Tibial artery (tissue), 4 donors: ENCODE measurements around the gene PRDM1.

Experiments
- DNase-seq, 2 donors: peaks; one replicate each; pipeline ENCODE4 v3.0.0-alpha.2; 2019
- H3K27ac ChIP-seq, 2 donors: fragments of 200-600 bp; sonication (generic) in 1 of 2; 1 replicate in 1 of 2; 2 replicates in 1 of 2; pipeline ENCODE4 v1.5.1; 2018 to 2019; ENCODE audit warnings: mild to moderate bottlenecking in 1 of 2
- H3K27me3 ChIP-seq, 2 donors: fragments of 200-600 bp; sonication (generic) in 1 of 2; one replicate each; pipeline versions ENCODE4 v1.5.1 to v1.6.0; 2016 to 2019
- H3K36me3 ChIP-seq, 3 donors: fragments of 200-600 bp; sonication (generic) in 2 of 3; one replicate each; pipeline ENCODE4 v1.5.1; 2016 to 2019; ENCODE audit warnings: mild to moderate bottlenecking in 2 of 3
- H3K4me1 ChIP-seq, 4 donors: fragments of 200-600 bp; sonication (generic) in 2 of 4; 1 replicate in 3 of 4; 2 replicates in 1 of 4; pipeline ENCODE4 v1.5.1; 2016 to 2019
- H3K4me3 ChIP-seq, 2 donors: fragments of 200-600 bp; sonication (generic) in 1 of 2; 1 replicate in 1 of 2; 2 replicates in 1 of 2; pipeline ENCODE4 v1.5.1; 2018 to 2019; ENCODE audit warnings: mild to moderate bottlenecking in 2 of 2
- H3K9me3 ChIP-seq, 3 donors: fragments of 200-600 bp; sonication (generic) in 1 of 3; one replicate each; pipeline ENCODE4 v1.5.1; 2016 to 2019
- intact Hi-C: fragments of 100-400 bp; cut with DNase I; formaldehyde crosslinking; loops from one replicate; pipeline ENCODE4 v1.15.0; 2023; ENCODE audit warnings: low total_unique reads
- TF ChIP-seq, protein P1 (sequence below), 2 experiments: fragments of 200-600 bp in 1 of 2; fragments of 450-650 bp in 1 of 2; IDR thresholded peaks; one replicate each; pipeline ENCODE4 v1.5.1; 2017 to 2019; ENCODE audit warnings: antibody characterized with exemption in 2 of 2, mild to moderate bottlenecking in 1 of 2, moderate library complexity in 1 of 2

The PRDM1 gene

DNA sequence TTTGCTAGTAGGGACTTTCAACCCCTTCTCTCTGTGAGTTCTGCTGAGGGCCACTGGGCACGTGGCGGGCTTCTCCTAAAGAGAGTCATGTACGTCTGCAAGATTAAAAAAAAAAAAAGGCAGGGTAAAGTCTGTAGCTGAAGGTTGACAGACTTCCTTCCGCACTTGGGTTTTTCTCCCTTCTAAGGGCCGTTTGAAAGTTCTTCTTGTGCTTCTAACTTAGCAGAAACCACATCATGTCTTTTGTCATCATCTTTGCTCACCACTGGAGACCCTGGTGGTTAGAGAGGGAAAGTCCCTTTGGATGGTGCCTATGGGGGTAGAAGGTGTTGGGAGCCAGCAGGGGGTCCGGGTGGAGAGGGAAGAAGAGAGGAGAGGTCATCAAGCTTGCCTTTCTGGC lies 31.4 kb downstream of the PRDM1 start:
- no peaks in the 10 kb centered on the region for H3K9me3 ChIP-seq
- TF ChIP-seq, protein P1, sequence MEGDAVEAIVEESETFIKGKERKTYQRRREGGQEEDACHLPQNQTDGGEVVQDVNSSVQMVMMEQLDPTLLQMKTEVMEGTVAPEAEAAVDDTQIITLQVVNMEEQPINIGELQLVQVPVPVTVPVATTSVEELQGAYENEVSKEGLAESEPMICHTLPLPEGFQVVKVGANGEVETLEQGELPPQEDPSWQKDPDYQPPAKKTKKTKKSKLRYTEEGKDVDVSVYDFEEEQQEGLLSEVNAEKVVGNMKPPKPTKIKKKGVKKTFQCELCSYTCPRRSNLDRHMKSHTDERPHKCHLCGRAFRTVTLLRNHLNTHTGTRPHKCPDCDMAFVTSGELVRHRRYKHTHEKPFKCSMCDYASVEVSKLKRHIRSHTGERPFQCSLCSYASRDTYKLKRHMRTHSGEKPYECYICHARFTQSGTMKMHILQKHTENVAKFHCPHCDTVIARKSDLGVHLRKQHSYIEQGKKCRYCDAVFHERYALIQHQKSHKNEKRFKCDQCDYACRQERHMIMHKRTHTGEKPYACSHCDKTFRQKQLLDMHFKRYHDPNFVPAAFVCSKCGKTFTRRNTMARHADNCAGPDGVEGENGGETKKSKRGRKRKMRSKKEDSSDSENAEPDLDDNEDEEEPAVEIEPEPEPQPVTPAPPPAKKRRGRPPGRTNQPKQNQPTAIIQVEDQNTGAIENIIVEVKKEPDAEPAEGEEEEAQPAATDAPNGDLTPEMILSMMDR (IDR thresholded peaks at IDR 0.05), result no peak
- no peak for DNase-seq
- intact Hi-C loops, result no loop called here
- no peak overlapping the region for H3K27ac ChIP-seq
- peaks cover 0 to 7% of the 10 kb centered on the region in 2 donors for H3K27me3 ChIP-seq
- H3K4me3 ChIP-seq, result no peak overlapping the region
- H3K4me1 ChIP-seq, result no peaks in the 10 kb centered on the region
- no peaks in the 10 kb centered on the region for H3K36me3 ChIP-seq

DNA sequence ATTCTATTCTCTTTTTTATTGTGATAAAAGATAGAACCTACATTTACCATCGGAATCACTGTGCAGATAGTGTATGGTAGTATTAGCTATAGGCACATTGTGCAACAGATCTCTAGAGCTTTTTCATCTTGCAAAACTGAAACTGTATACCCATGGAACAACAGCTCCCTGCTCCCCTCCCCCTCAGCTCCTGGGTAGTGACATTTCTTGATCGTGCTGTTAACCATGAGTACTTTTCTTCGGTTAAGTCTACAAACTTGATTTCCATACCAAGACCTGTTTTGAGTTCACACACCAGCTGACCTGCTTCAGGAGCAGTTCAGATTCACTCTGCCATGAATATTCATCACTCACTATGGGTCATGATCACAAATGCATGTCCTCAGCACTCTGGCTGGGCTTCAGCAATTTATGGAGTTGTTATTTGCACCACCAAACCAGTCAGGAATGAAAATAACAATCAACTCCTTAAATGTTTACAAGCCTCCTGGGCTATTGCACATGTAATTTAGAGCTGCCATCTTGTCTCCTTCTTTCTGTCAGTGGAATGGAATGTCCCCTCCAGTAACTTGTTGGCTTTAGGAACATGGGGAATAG lies 32.8 kb downstream of the PRDM1 start:
- no peak for DNase-seq
- TF ChIP-seq, protein P1 (IDR thresholded peaks at IDR 0.05), result no peak
- Histone ChIP-seq H3K9me3 (no peaks in the 10 kb centered on the region), H3K36me3 (no peaks in the 10 kb centered on the region), H3K4me3 (no peak overlapping the region), H3K27me3 (peaks cover 0 to 7% of the 10 kb centered on the region in 2 donors), H3K27ac (no peak overlapping the region), H3K4me1 (no peaks in the 10 kb centered on the region)
- intact Hi-C loops, result no loop called here

DNA sequence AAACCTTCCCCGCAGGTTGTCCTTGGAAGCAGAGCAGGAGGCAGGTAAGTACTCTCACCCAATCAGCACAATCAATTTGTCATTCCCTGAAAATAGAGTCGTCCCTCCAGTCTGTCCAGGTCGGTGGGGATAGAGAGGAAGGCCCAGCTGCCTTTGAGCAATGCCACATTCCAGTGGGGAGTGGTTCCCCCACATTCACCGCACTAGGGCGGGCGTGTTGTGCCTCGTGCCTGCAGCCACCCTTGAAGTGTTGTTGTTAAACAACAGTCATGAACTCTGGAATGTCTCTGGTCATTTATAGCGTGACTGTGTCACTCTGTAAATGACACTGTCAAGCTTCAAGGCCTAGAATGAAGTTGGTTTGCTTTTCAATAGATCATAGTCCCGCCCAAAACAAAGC lies 33.4 kb downstream of the PRDM1 start:
- Histone ChIP-seq H3K27ac (no peak overlapping the region), H3K27me3 (peaks cover 0 to 6% of the 10 kb centered on the region in 2 donors), H3K4me3 (no peak overlapping the region), H3K4me1 (no peaks in the 10 kb centered on the region), H3K36me3 (no peaks in the 10 kb centered on the region), H3K9me3 (no peaks in the 10 kb centered on the region)
- DNase-seq, result no peak
- TF ChIP-seq, protein P1 (IDR thresholded peaks at IDR 0.05), result no peak
- intact Hi-C loops, result no loop called here

DNA sequence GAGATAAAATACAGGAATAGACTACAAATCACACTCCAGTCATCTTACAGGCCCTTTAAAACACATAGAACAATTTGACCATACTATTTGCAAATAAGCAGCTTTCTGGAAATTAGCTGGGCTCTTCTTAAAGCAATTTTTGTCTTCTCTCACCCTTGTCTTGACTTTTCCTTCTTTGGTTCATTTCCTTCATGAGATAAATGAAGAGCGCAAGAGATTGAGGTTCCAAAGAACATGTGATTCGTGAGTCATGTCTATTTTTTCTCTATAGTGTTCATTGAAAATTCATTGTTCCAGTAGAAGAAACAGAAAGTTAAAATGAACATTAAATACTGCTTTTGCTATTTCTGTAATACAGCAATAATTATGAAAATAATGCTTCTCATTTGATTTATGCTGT lies 33.9 kb downstream of the PRDM1 start:
- H3K36me3 ChIP-seq, result no peaks in the 10 kb centered on the region
- no peak overlapping the region for H3K4me3 ChIP-seq
- DNase-seq, result no peak
- no peaks in the 10 kb centered on the region for H3K9me3 ChIP-seq
- H3K27ac ChIP-seq, result no peak overlapping the region
- peaks cover 0 to under 1% of the 10 kb centered on the region in 2 donors for H3K27me3 ChIP-seq
- no peaks in the 10 kb centered on the region for H3K4me1 ChIP-seq
- intact Hi-C loops, result no loop called here
- TF ChIP-seq, protein P1 (IDR thresholded peaks at IDR 0.05), result no peak

DNA sequence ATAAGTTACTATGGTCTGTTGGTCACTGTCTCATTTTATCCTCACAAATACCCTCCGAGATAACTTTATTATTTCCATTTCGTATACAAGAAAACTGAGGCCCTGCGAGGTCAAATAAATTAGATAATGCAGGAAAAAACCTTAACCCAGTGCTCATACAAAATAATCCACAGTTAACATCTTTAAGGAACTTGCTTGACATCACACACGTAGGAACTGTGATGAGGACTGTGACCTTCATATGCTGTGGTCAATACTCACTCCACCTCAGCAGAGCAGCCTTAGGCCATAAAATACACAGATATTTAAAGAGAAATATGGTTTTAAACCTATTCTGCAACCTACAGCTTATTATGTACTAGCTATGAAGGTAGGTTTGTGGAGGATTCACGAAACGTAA lies 34.3 kb downstream of the PRDM1 start:
- Histone ChIP-seq H3K4me3 (no peak overlapping the region), H3K27me3 (no peaks in the 10 kb centered on the region), H3K9me3 (no peaks in the 10 kb centered on the region), H3K36me3 (no peaks in the 10 kb centered on the region), H3K27ac (no peak overlapping the region), H3K4me1 (no peaks in the 10 kb centered on the region)
- no peak for DNase-seq
- TF ChIP-seq, protein P1 (IDR thresholded peaks at IDR 0.05), result no peak
- intact Hi-C loops, result no loop called here
